ENCODE results near the gene ADCY7.

- TF ChIP-seq CTCF (IDR thresholded peaks at IDR 0.05; ENCODE audit: poor library complexity) (no peak), EZH2 (IDR thresholded peaks at IDR 0.05; ENCODE audit: borderline replicate concordance) (no peak), EZH2phosphoT487 (IDR thresholded peaks at IDR 0.05; ENCODE audit: low read depth, severe bottlenecking, unreplicated experiment) (no peak)
Observed at GRCh38 chr16:50332599-50332998, 66.2 kb downstream of the ADCY7 start.
